GM18526 (cell line): Measurements from ENCODE around the gene YAP1.

Source experiments
- POLR2A ChIP-seq: IDR thresholded peaks from 3 replicates; pipeline ENCODE4 v1.6.1; 2011; ENCODE audit not compliant: insufficient read length; ENCODE audit errors: extremely low read depth

Gene YAP1

DNA sequence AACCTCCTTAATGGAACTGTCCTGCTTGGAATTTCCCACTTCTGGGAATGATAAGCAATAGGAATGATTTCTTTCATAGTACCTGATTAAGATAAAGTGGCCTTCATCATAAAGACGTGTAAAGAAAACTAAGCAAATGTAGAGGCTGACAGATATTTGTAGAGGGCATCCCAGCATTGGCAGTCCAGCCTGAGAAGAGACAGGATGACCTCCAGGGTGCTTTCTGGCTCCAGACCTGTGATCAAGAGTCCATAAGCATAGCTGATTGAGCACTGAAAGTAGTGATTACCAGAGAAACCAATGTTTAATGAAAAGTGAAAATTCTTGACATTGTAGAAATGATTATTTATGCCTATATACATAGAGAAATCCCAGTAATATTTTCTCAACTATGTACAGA, 33.6 kb downstream of the YAP1 start:
- no peak for TF ChIP-seq POLR2A

DNA sequence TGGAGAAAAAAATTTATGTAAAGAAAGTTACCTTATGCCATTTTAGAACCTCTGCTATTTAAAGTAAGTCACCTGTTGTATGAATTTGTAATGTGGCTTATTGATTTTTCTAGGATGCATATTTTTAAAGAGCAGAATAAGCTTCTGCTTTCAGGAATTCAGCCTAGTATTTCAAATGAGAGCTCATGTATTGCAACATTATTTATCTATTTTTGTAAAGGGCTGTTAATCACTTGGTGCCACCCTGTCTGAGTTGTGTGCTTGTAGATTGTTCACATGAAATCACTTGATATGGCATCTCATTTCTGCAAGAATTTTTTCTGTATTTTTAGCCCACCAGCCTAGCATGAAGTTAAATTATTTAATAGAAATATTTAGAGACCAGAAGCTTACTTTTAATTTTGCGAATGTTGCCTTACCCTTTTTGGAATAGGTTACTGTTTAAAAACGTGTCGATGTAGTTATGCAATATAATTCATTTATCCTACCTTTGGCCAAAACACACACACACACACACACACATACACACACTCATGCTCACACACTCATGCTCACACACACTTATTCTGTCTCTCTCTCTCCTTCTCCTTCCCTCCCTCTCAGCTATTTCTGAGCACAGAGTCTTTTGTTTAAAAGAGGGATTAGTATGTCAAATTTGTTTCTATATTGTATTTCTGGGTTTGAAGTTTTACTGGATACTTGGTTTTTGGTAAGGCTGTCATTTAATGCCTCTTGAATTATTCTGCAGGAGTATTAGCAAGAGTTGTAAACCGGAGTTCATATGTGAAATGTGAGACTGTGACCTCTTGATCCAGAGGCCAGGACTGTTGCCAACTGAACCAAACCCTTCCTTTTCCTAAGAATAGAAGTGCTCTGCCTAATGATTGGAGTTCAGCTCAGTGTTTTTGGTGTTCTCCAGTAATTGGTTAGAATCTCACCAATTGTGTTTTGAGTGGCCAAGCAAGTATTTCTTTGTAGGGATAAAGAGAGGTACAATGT, 34.4 kb downstream of the YAP1 start:
- TF ChIP-seq POLR2A = no peak

DNA sequence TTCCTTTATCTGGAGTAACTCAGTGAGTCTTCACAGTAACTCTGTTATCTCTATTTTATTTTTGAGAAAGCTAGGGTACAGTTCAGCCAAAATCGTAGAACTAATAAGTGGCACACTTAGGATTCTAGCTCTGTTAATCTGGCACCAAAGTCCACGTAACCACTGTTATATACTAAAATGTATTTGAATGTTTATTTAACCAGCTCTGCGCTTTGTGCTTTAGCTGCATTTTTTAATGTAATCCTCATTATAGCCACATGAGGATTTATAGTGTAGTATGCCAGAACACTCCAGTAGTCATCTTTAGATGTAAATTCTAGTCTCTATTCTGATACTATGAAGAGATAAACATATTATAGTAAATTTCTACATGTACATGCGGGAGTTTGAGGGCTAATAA, 36.8 kb downstream of the YAP1 start:
- no peak for TF ChIP-seq POLR2A

DNA sequence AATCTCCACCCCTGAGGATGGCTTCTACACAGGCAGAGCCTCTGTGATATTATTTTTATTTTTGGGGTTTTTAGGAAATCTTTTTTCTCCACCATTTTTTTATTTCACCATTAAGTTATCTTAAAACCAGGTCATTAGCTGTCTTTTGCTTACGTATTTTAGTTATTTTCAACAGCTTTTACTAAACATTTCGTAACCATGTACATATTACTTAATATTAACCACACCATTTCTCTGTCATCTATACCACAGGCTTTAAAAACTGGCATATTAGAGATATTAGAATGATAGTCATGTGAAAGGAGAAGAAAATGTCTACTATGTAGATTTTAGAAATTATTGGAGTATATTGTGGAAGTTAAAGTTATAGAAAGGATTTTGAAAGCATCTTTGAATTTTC, 37.4 kb downstream of the YAP1 start:
- no peak for TF ChIP-seq POLR2A

- TF ChIP-seq POLR2A = no peak
Measured at GRCh38 chr11:102148059-102148458, 37.8 kb downstream of the YAP1 start.

- TF ChIP-seq POLR2A = no peak
Measured at GRCh38 chr11:102151784-102152525, 41.7 kb downstream of the YAP1 start.

GRCh38 chr11:102153082-102153481, 42.8 kb downstream of the YAP1 start:
- no peak for TF ChIP-seq POLR2A

DNA sequence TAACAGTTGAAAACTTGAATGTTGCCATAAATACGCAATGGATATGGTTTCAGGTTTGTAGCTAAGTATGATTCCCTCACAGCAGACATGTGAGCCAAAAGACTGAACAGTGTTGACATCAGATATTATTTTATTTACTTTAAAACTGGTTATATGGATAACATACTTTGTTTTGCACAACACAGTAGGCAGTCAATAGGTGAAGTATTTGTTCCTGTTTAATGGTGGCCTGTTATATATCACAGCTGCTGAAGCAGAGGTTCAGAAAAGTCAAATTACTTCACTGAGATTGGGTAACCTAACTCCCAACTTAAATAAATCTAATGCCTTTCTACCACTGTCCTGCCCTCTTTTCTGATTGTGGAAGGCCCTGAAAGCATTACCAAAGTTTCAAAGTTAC, 44.6 kb downstream of the YAP1 start:
- TF ChIP-seq POLR2A = no peak

- no peak for TF ChIP-seq POLR2A
Measured at GRCh38 chr11:102155676-102156075, 45.4 kb downstream of the YAP1 start.

DNA sequence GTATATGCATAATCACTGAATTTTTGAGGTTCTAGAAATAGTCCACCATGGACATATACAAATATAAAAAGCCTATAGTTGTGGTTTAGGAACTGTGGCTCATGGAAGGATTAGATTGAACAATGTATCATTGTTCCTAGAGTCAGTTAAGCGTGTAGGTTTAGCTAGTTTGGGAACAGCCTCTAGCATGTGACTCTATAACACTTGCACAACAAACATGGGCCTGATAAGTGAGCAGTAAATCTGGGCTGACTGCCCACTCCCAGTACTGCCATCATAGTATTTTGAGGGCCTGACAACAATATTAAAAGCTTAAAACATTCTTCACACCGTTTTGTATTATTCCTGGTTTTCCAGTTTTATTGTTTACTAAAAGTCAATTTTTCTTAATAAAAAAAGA, 47.0 kb downstream of the YAP1 start:
- TF ChIP-seq POLR2A = no peak

DNA sequence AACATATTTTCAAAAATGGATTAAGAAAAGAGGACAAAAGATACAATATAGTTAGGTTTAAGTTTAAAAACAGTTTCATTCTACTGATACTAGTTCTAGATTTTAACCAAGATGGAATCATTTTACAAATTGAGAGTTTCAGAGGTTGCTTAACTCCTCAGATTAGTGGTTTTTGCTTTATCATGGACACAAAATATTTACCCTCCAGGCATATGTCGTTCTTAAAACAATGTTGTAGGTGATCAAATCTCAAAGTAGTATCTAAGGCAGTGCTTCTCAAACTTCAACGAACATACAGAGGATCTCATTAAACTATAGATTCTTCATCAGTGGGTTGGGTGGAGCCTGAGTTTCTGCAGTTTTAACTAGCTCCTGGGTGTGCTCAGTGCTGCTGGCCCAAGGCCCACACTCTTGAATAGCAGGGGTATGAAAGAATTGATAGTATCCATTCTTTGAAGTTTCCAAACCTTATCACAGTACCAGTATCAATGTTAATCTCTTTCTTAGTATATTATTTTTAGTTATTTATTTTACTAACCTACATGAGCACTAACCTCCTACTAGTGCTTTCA, 48.0 kb downstream of the YAP1 start:
- no peak for TF ChIP-seq POLR2A

DNA sequence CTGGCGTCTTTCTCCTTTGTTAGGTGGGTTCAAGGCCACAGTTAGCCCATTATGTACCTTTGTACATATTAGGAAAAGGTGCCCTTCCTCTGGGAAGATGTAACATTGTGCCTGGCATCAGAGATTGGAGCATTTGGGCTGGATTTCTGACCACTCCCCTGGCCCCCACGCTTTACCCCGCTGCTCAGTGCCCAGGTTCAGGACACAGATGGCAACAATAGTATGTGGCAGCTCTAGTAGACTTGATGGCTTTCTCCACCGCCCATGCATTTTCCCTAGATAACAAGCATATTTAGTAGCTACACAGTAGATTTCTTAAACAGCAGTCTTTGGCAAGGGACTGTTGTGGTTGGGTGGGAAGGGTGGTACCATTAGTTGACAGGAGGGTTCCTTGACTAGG, 53.1 kb downstream of the YAP1 start:
- no peak for TF ChIP-seq POLR2A

DNA sequence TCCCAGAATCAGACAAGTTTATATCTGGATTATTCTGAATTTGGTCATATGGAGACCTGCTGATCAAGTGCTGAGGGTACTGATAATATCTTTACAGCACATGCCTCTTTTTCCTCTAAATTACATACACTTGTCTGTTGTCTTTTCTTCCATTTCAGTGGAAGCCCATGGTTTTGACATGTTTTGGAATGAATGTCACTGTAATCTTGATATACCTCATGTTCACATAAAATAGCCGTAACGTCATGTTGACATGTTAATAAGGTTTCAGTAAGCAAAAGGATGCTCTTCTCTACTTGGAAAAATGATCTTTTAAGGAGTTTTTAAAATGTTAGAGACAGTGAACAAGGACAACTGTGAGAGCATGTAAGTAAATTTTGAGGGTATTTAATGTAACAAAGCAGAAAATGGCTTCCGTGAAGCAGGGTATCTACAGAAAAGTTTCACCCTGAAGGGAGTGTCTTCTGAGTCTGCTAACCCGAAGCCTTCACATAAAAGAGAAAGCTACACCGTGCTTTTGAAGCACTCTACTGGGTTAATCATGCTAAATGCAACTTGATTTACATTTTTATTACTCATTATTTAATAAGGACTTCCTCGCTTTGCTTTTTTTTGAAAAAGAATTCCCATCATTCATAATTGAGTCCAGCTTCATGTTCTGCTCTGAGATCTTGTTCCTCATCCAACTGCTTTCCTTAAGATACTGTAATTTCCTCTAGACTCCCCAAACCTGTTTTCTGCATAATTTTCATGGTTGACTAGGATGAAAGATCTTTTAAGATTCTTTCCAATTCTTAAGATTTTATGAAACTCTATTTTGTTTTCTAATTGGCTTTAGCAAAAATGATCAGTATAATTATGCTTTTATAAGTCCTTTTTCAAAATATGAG, 56.2 kb downstream of the YAP1 start:
- no peak for TF ChIP-seq POLR2A

DNA sequence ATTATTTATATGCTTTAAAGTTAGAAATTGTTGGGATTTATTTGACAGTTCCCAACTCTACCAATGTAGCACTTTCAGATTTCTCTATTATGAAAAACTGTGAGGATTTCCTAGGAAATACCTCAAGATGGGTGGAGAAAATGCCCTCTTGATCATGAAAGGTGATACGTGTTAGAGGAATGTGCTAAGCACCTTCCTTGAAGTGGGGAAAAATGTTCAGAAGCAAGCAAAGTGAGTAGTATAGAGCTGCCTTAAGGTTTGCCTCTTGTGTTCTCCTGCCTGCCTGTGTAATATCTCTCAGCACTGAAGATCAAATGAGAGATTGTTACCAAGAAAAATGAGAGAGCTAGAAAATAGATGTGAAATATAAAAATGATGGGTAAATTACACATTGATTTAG, 58.2 kb downstream of the YAP1 start:
- no peak for TF ChIP-seq POLR2A

DNA sequence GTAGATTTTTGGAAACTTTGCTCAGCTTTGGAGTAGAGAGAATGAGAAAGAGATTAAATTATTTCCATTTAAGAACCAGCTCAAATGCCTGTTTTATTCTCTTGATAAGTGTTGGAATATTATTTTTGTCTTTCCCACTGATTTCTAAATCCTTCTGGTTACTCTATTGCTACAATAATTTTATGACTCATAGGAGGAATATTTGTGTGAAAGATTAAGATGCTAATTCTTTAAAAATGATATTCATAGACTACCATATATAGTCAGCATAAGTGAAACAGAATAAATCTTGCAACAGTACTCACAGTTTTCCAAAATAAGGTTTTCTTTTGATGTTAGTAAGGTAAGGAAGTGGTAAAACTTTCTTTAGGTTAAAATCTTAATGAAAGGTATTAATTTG, 60.9 kb downstream of the YAP1 start:
- TF ChIP-seq POLR2A = no peak

GRCh38 chr11:102172127-102172848, 62.0 kb downstream of the YAP1 start:
- no peak for TF ChIP-seq POLR2A
